ENCODE results near the gene SSMEM1. TPM values are rescaled to one million over a fixed set of nuclear protein-coding genes. Genes with fewer than 3 reads are reported as not detected.

Gene SSMEM1
- total RNA-seq, 4 donors from 2014 or later, result not detected

DNA sequence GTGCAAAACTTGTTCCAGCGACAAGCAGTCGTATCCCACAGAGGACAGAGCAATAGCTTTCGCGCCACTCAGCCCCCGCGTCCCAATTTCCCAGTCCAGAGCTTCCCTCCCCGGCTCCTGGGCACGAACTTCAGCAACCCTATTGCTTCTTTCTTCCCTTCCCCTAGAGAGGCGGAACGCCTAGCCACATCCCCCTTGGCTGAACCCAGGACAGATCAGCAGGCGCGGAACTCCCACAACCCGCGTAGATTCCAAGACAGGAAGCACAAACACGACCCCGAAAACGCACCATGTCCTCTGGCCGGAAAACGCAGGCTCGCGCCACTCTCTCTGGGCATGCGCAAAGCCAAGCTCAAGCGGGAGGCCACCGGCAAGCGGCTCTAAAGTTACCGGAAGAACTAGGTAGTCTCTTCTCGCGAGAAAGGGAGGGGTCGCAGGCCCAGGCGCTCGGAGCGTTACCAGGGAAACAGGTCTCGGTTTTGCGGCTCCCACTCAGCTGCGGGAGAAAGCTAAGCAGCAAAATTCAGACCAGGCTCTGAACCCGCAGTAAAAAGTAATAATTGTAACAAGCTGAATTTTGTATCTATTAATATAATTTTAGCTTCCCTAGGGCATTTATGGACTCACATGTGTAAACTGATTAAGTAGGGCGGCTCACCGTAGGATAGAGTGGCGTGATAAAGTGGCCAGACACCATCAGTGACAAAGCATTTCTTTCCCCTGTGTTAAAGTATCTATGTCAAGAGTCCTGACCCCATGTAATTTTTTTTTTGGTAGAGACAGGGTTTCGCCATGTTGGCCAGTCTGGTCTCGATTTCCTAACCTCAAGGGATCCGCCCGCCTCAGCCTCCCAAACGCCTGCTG, 2.3 kb upstream of the SSMEM1 start, which contains the start of gene TMEM209:
Gene TMEM209 (minus strand): TSS at position 323 of the 864 bp plus-strand sequence. CDS start 31 bp downstream, at position 292.
- H3K27me3 ChIP-seq, result no peaks in the 10 kb centered on the region
- ATAC-seq (peak; percentile 99), DNase-seq (peak; percentile 89 to 93)
- peak; percentile 35 to 62 for TF ChIP-seq POLR2A (IDR thresholded peaks at IDR 0.05)
- TF ChIP-seq CTCF (IDR thresholded peaks at IDR 0.05 in 4 of 5, conservative IDR thresholded peaks at IDR 0.05 in 1 of 5), result no peak
- peaks cover 0 to 32% of the 10 kb centered on the region in 2 donors for H3K36me3 ChIP-seq
- H3K27ac ChIP-seq, result peak within 1 kb of the TSS; percentile 90 to 93 (median 92)
- peaks cover 4% of the 10 kb centered on the region in 2 donors for H3K4me1 ChIP-seq
- intact Hi-C loops (cut with DNase I; ENCODE audit: low total_unique reads) (loop anchor here (1.0 kb wide), 1 partner anchor 135 kb away; the partner anchor contains the start of gene KLHDC10), in situ Hi-C loops (cut with MboI; ENCODE audit: low sequenced_read_pairs in 4 of 4) (no loop called here)
- H3K4me3 ChIP-seq, result peak within 1 kb of the TSS; percentile 83 to 95 (median 90)
- no peaks in the 10 kb centered on the region for H3K9me3 ChIP-seq

- Histone ChIP-seq H3K4me1 (peaks cover 4% of the 10 kb centered on the region in 2 donors), H3K36me3 (peaks cover 0 to 16% of the 10 kb centered on the region in 2 donors), H3K4me3 (no peak overlapping the region), H3K27ac (no peak overlapping the region), H3K27me3 (no peaks in the 10 kb centered on the region), H3K9me3 (no peaks in the 10 kb centered on the region)
- no peak for DNase-seq
- in situ Hi-C loops (cut with MboI; ENCODE audit: low sequenced_read_pairs in 4 of 4) (no loop called here), intact Hi-C loops (cut with DNase I; ENCODE audit: low total_unique reads) (no loop called here)
- no peak for ATAC-seq
- TF ChIP-seq CTCF (IDR thresholded peaks at IDR 0.05 in 4 of 5, conservative IDR thresholded peaks at IDR 0.05 in 1 of 5) (no peak), POLR2A (IDR thresholded peaks at IDR 0.05) (no peak)
These were observed 627 bp upstream of the SSMEM1 start for GRCh38 chr7:130207033-130207432.

- Histone ChIP-seq H3K36me3 (peaks cover 0 to 2% of the 10 kb centered on the region in 2 donors), H3K27me3 (no peaks in the 10 kb centered on the region), H3K9me3 (no peaks in the 10 kb centered on the region), H3K4me1 (peaks cover 4% of the 10 kb centered on the region in 2 donors), H3K4me3 (no peak overlapping the region), H3K27ac (no peak overlapping the region)
- DNase-seq, result no peak
- TF ChIP-seq POLR2A (IDR thresholded peaks at IDR 0.05), result no peak
- no peak for TF ChIP-seq CTCF (IDR thresholded peaks at IDR 0.05 in 4 of 5, conservative IDR thresholded peaks at IDR 0.05 in 1 of 5)
- in situ Hi-C loops (cut with MboI; ENCODE audit: low sequenced_read_pairs in 4 of 4), result no loop called here
- ATAC-seq, result no peak
- intact Hi-C loops (cut with DNase I; ENCODE audit: low total_unique reads), result no loop called here
These were observed 856 bp downstream of the SSMEM1 start for GRCh38 chr7:130208516-130208915.

- intact Hi-C loops (cut with DNase I; ENCODE audit: low total_unique reads) (no loop called here), in situ Hi-C loops (cut with MboI; ENCODE audit: low sequenced_read_pairs in 4 of 4) (no loop called here)
- DNase-seq (no peak), ATAC-seq (no peak)
- H3K27me3 ChIP-seq, result no peaks in the 10 kb centered on the region
- no peaks in the 10 kb centered on the region for H3K36me3 ChIP-seq
- H3K27ac ChIP-seq, result no peak overlapping the region
- TF ChIP-seq POLR2A (IDR thresholded peaks at IDR 0.05) (no peak), CTCF (IDR thresholded peaks at IDR 0.05 in 4 of 5, conservative IDR thresholded peaks at IDR 0.05 in 1 of 5) (no peak)
- no peaks in the 10 kb centered on the region for H3K9me3 ChIP-seq
- H3K4me3 ChIP-seq, result no peak overlapping the region
- H3K4me1 ChIP-seq, result no peaks in the 10 kb centered on the region
These were observed 2.7 kb downstream of the SSMEM1 start for GRCh38 chr7:130210181-130210935.

All from gastrocnemius medialis (tissue), 4 donors.